GM19438 (cell line): Measurements from ENCODE around the gene FAM47B.

ENCODE experiments used
- ATAC-seq: cut with Tn5 transposase; IDR thresholded peaks from one replicate; pipeline ENCODE4 v1.9.1; 2021; ENCODE audit warnings: low read depth; ENCODE audit not compliant: unreplicated experiment

The FAM47B gene

DNA sequence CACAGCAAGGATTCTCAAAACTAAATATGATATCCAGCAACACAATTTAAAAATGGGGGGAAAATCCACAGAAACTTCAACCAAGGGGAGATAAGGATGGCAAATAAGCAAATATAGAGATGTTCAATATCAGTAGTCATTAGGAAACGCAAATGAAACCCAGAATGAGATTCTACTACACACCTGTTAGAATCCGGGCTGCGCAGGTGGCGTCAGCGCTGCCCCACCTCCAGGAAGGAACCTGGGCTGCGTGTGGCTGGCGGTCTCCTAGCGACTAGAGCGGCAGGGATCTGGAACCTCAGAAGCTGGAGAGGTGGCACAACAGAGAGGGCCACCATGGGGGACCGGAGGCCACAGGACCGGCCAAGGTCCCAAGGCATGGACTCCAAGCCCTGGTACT, at the start of gene FAM47B:
Gene FAM47B, plus strand, starts transcription at position 301 of the 400 bp plus-strand sequence. Its CDS starts 36 bp downstream, at position 337.
- no peak for ATAC-seq

DNA sequence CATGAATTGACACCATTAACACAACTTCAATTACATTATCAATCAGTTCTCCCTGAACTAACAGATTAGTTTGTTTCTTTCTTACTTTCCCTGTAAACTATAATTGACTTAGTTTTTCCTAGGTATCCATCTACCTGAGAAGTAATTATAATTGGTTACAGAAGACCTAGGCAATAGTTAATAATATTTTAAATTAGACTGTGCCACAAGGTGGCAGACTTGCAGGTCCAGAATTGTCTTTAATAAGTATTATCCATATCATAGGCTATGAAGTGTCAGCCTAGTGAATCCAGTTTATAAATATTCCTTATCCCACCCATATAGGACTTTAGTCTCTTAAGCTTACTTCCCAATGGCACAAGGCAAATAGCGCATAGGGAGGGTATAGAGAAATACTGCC, 48.9 kb upstream of the FAM47B start:
- ATAC-seq, result no peak

DNA sequence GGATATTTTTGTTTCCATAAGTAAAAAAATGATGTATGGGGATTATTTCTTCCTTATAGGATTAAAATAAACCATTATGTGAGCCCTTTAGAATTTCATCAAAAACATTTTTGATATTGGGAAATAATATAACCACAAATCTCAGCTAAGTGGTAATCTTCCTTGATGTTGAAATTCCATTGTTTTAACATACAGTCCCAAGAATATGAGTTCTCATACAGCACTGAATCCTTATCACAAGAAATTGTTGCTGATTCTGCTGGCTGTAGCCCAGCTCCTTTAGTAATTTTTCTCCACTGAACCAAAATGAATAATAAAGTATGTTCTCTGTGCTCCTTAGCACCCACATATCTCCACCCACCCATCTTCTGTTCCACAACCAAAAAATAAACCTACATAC, 41.9 kb upstream of the FAM47B start:
- ATAC-seq, result no peak

DNA sequence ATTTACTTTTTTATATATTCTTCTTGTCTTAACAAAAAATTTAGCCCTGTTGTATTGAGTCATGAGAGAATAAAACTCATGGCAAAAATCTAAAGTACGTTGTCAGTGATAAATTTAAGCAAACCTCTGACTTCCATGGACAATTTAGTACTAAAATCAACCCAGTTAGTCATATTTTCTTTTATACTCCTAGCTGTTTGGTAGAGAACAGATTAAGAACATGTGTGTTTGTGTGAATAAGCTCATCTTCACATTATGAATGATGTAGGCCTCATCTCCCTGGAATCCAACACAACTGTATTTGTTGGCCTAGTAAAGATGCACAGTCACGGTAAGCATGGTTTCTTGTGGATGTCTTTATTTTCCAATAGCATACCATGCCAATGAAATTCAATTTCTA, 40.8 kb upstream of the FAM47B start:
- no peak for ATAC-seq

DNA sequence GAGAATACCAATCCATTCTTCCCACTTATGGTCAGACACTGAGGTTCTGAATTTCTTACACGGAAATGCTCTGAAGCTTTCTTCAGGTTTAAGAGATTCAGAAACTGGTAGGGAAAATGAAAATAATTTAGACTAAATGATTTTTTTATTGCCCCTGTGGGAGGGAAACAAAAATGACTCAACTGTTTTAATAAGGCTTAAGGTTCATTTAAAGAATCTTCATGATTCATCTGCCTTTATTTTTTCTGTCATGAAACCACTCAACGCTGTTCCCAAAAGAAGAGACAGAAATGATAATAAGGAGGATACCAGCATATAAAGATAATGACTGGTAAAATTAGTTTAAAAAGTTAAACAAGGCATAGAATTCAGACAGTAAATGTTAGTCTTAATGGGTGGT, 39.3 kb upstream of the FAM47B start:
- ATAC-seq, result no peak

DNA sequence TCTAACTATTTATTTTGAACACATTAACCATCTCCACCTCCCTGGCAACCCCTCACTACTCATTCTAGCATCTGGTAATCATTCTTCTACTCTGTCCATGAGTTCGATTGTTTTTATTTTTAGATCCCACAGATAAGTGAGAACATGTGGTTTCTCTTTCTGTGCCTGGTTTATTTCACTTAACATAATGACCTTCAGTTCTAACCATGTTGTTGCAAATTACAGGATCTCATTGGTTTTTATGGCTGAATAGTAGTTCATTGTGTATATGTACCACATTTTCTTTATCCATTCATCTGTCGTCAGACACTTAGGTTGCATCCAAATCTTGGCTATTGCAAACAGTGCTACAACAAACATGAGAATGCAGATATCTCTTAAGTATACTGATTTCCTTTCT, 33.4 kb upstream of the FAM47B start:
- ATAC-seq, result no peak

DNA sequence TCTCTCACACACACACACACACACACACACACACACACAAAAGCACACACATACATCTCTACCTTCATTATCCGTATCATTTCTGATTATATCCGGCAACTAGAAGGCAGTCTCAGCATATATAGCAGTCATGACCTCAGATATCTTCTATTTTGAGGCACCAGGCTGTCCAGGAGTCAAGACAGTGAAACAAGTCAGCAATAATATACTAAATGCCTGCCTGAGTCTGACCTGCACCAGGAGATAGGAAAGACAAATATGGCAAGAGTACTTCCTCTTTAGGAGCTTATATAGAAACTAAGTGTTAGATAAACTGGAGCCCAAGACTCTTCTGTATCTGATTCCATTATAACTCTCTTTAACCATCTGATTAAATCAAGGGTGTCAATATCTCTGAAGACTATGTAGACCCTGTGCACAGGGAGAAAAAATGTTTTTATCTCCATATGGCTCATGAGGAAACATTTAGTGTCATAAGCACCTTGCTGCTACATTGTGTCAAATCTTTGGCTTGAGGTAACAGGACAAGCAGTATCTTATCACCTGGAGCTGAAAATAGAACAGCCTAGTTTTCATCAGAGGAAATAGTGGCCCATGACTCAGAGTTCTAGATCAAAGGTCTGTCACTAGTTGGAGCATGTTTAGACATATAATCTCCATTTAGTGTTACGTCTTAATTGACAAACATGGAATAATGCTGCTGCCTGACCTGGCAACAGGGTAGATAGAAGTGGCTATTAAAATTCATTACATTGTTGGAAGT, 27.0 kb upstream of the FAM47B start:
- no peak for ATAC-seq

DNA sequence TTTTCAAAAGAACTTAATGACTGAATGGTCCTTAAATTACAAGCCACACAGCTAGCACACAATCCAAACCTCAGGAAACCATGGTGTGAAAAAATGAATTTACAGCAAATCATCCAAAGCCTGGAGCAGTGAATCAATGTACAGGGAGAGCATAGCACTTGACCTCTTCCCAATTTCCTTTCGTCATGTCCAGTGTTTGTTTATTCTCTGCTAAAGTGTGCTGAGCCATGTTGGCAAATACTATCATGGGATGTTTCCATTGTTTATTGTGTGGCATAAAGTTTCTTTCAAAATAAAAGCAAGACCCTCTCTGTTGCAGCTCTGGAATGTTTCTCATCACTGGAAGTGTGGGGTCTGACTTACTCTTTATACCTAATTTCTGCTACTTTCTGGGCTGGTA, 25.4 kb upstream of the FAM47B start:
- no peak for ATAC-seq

DNA sequence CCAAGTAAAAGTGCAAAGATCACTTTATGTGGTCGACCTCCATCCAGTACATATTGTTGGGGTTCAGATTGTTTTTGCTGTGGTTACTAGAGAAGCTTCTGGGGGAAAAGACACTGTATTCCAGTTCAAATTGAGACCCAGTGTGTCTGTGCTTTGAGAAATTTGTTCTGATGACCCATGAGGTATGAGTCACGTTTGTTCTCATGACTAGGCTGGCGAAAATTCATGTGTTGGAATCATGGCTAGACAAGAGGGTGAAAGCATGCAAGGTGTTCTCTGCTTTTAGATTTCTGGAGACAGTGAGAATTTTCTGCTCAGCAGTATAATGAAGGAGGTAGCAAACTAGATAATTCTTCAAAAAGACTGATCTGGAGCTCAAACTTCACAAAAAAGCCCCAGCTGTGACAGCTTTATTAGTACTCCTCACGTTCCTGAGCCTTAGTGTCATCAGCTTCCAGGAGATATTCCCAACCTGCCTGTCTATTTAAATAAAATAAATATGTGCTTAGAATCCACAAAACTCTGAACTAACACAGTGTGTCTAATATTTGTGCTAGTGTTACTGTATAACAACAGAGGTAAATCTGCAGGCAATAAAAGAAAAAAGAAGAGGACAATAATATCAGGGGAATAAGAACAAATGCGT, 24.4 kb upstream of the FAM47B start:
- ATAC-seq, result no peak

DNA sequence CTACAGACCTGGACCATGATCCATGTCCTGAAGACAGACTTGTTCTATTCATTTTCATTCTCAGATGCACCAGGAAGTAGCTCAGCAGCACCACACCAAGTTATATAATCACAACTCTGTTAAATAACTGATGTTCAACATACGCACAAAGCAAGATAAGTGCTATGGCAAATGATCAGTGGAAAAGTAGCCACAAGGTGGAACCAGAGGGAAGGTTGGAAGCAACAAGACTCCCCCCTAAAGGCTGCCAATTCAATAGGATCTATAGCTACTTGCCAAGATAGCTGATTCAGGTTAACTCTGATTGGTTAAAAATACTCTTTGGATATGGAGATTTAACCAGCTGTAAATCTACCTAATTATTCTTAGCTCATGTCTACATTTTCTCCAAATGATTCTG, 23.7 kb upstream of the FAM47B start:
- ATAC-seq, result no peak

DNA sequence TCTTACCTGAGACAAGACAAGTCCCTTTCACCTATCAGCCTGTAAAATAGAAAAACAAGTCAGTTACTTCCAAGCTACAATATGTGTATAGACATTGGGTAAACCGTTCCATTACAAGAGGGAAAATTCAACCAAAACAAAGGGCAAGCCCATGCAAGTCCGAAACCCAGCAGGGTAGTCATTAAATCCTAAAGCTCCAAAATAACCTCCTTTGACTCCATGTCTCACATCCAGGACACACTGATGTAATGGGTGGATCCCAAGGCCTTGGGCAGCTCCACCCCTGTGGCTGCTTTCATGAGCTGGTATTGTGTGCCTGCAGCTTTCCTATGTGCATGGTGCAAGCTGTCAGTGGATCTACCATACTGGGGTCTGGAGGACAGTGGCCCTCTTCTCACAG, 14.7 kb upstream of the FAM47B start:
- no peak for ATAC-seq

DNA sequence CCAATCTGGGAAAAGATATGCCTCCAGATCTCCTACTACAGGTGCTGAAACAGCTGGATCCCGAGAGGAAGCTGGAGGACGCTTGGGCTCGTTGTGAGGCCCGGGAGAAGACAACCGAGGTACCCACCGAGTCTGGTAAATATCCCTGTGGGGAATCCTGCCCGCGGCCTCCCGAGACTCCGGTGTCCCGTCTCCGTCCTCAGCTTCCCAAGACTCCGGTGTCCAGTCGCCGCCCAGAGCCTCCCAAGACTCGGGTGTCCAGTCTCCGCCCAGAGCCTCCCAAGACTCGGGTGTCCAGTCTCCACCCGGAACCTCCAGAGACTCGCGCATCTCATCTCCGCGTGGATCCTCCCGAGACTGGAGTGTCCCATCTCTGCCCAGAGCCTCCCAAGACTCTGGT, 639 bp downstream of the FAM47B start:
- no peak for ATAC-seq

DNA sequence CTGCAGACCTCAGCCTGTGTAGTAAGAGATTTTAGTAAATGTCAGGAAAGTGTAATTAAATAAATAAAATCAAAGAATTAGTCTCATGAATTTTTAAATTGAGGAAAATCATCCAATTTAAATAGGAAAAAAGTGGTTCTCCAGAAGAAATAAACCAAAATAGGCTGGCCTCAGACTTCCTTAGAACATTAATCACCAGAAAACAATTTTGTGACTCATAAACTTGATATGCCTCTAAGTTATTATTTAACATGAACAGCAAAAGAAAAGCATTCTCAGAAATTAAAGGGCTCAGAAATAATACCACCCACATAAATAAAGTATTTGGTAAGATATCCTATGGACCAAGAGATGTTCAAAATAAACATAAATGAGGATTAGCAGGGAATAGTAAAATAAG, 14.3 kb downstream of the FAM47B start:
- no peak for ATAC-seq

DNA sequence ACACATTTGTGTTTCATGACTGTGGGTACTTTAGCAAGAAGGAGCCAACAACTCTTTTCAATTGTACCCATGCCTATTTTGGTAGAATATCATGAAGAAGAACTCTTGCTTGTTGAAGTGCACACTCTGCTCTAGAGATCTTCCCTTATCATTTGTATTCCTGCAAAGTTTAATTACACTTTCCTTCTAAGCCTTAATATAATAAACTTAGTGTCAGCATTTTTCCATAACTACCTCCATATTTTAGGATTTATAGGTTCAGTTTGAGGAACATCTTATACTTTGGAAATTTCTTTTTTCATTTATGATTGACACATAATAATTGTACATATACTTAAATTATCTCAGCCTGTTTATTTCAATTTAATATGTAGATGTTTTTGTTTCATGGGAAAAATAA, 19.1 kb downstream of the FAM47B start:
- ATAC-seq, result no peak

DNA sequence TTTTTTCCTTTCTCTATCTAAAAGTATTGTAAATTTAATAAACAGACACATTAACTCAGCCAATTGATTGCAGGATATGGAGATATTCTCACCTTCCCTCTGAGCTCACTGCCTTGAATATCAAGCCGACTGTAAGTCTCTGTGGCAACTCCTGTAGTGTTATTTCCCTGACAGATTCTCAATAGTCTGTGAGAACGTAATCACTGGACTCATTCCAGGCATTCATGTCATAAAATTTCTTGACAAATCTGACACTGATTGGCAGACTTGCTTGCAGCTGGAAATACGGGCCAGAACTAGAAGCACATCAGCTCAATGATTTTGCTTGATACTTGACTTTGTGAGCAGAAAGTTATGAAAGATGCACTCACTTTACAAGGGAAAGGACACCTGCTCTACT, 29.6 kb downstream of the FAM47B start:
- ATAC-seq, result no peak

DNA sequence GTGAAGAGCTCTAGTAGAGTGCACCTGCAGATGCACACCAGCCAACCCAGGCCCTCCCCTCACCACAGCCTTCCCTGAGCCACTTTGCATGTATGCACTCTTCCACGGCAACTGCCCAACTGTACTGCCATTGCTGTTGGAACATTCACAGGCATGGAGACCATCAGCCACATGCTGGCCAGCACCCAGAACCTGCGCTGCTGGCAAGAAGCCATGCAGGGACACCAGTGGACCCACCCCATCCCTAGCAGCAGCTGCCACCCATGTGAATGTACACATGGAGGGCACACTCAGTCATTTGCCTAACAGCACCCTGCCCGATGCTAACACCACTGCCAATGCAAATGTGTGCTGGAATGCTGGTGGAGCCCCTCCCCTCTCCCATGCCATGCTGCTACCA, 35.6 kb downstream of the FAM47B start:
- no peak for ATAC-seq

DNA sequence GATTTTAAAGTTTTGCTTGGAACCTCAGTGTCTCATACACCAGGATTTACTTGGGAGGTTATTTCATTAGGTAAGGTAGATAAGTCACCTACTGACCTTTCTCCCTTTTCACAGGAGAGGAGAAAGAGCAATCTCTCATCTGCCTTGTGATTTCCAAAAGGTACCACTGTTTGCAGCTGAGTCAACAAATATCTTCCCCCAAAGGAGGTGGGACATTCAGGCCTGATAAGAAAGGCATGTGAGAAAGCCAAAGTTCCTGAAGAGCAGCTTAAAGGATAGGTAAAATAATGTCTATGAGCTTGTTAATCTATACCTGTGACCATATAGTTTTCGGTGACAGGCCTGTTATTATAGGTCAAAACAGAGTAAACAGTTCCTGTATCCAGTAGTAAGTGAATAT, 45.0 kb downstream of the FAM47B start:
- ATAC-seq, result no peak
